A673 (cell line): ENCODE results near the gene FNDC3B. TPM values are rescaled to one million over a fixed set of nuclear protein-coding genes. Genes with fewer than 3 reads are reported as not detected.

Source experiments
- BruUV-seq: library from RNA; stranded (reverse); fragments of 400-500 nt; replicated peaks from 2 replicates; lab custom pipeline; 2021; lab: Mats Ljungman, UMichigan
- CTCF ChIA-PET: fragments of 300-600 bp; sonication (Branson Sonifier 250); formaldehyde crosslinking; loops from one replicate; lab custom pipeline; 2022; ENCODE audit warnings: antibody characterized with exemption; lab: Charles Lee
- POLR2A ChIA-PET: fragments of 300-600 bp; sonication (Branson Sonifier 250); formaldehyde crosslinking; loops from one replicate; lab custom pipeline; 2022; ENCODE audit warnings: antibody characterized with exemption; ENCODE audit not compliant: low non-redundant PET; lab: Charles Lee
- DNase-seq: peaks from one replicate; pipeline ENCODE4 v3.0.0-alpha.2; 2015; ENCODE audit warnings: low spot score
- H3K27ac ChIP-seq: fragments of 200-600 bp; sonication (generic); 2 replicates; pipeline ENCODE4 v1.5.1; 2016; ENCODE audit warnings: mixed run types, low read depth, mild to moderate bottlenecking, mixed read lengths, antibody characterized with exemption, low read length; ENCODE audit not compliant: poor library complexity, severe bottlenecking
- H3K27me3 ChIP-seq: fragments of 200-600 bp; sonication (generic); replicated peaks from 2 replicates; pipeline ENCODE4 v1.6.1; 2017; ENCODE audit warnings: mixed run types, low read depth, mild to moderate bottlenecking, mixed read lengths, antibody characterized with exemption, low read length; ENCODE audit not compliant: insufficient read depth, poor library complexity
- H3K36me3 ChIP-seq: fragments of 200-600 bp; sonication (generic); 2 replicates; pipeline ENCODE4 v1.6.1; 2016; ENCODE audit warnings: mixed run types, mild to moderate bottlenecking, mixed read lengths, antibody characterized with exemption, low read length; ENCODE audit not compliant: insufficient read depth, poor library complexity, severe bottlenecking
- H3K4me1 ChIP-seq: fragments of 200-600 bp; sonication (generic); 2 replicates; pipeline ENCODE4 v1.6.1; 2017; ENCODE audit warnings: mixed run types, mild to moderate bottlenecking, mixed read lengths, antibody characterized with exemption, low read length; ENCODE audit not compliant: insufficient read depth, poor library complexity, severe bottlenecking
- H3K4me3 ChIP-seq: fragments of 200-600 bp; sonication (generic); 2 replicates; pipeline ENCODE4 v1.5.1; 2016; ENCODE audit warnings: low read depth, mixed run types, mild to moderate bottlenecking, mixed read lengths, low read length; ENCODE audit not compliant: poor library complexity, severe bottlenecking
- H3K9me3 ChIP-seq: fragments of 200-600 bp; sonication (generic); 2 replicates; pipeline ENCODE4 v1.6.1; 2016; ENCODE audit warnings: mixed run types, low read depth, mild to moderate bottlenecking, mixed read lengths, antibody characterized with exemption, low read length; ENCODE audit not compliant: poor library complexity, severe bottlenecking
- CTCF ChIP-seq: fragments of 300-800, 200-600 bp; sonication (generic); conservative IDR thresholded peaks from 2 replicates; pipeline ENCODE4 v1.5.1; 2017; ENCODE audit warnings: low read depth, mild to moderate bottlenecking, antibody characterized with exemption, low read length, moderate library complexity, mixed read lengths
- EZH2 ChIP-seq: fragments of 200-600 bp; sonication (generic); IDR thresholded peaks from 2 replicates; pipeline ENCODE4 v1.6.1; 2017; ENCODE audit warnings: borderline replicate concordance, low read depth, mild to moderate bottlenecking, mixed read lengths, antibody characterized with exemption, low read length; ENCODE audit not compliant: poor library complexity, severe bottlenecking
- intact Hi-C: fragments of 100-400 bp; cut with micrococcal nuclease; formaldehyde crosslinking; loops from one replicate; pipeline ENCODE4 v1.10.0; 2022; ENCODE audit not compliant: unreplicated experiment
- total RNA-seq: library from RNA; stranded (reverse); gene quantifications from 2 replicates; pipeline ENCODE4 v1.2.3, GENCODE V29; 2021

The FNDC3B gene
- total RNA-seq, 1 experiment from 2014 or later: 50.8 TPM

- no peaks in the 10 kb centered on the region for H3K4me1 ChIP-seq
- TF ChIP-seq CTCF (no peak), EZH2 (no peak)
- intact Hi-C loops: no loop called here
- ChIA-PET CTCF (no interaction called here), POLR2A (no interaction called here)
- no peaks in the 10 kb centered on the region for H3K27me3 ChIP-seq
- no peaks in the 10 kb centered on the region for H3K36me3 ChIP-seq
- no peak for DNase-seq
- no peak overlapping the region for H3K27ac ChIP-seq
- no peak overlapping the region for H3K4me3 ChIP-seq
- BruUV-seq: no TSS peak
- H3K9me3 ChIP-seq: no peaks in the 10 kb centered on the region
These were observed 29.6 kb upstream of the FNDC3B start for GRCh38 chr3:172009803-172010202.

GRCh38 chr3:172012775-172013174, 26.6 kb upstream of the FNDC3B start:
- Histone ChIP-seq H3K4me1 (no peaks in the 10 kb centered on the region), H3K9me3 (no peaks in the 10 kb centered on the region), H3K27me3 (no peaks in the 10 kb centered on the region), H3K4me3 (no peak overlapping the region), H3K36me3 (no peaks in the 10 kb centered on the region), H3K27ac (no peak overlapping the region)
- intact Hi-C loops: no loop called here
- BruUV-seq: no TSS peak
- DNase-seq: no peak
- CTCF ChIA-PET: no interaction called here
- TF ChIP-seq CTCF (no peak), EZH2 (no peak)
- POLR2A ChIA-PET: interaction anchor here (0.6 kb wide), 1 partner anchor 12 kb away, joined by 4 read pairs; no protein-coding TSS in a partner anchor

GRCh38 chr3:172014145-172014544, 25.2 kb upstream of the FNDC3B start:
- ChIA-PET CTCF (no interaction called here), POLR2A (no interaction called here)
- no peaks in the 10 kb centered on the region for H3K36me3 ChIP-seq
- H3K27ac ChIP-seq: no peak overlapping the region
- H3K4me1 ChIP-seq: no peaks in the 10 kb centered on the region
- no peak for TF ChIP-seq EZH2
- no peak for TF ChIP-seq CTCF
- no peak overlapping the region for H3K4me3 ChIP-seq
- no peak for DNase-seq
- no peaks in the 10 kb centered on the region for H3K27me3 ChIP-seq
- no peaks in the 10 kb centered on the region for H3K9me3 ChIP-seq
- BruUV-seq: no TSS peak
- intact Hi-C loops: no loop called here
